GM03348 (cell line): ENCODE measurements around the gene IGHMBP2.

Experiments used
- DNase-seq: peaks from one replicate; pipeline ENCODE4 v3.0.0; 2012; ENCODE audit warnings: low spot score

Gene IGHMBP2

GRCh38 chr11:68890490-68891231, 13.0 kb upstream of the IGHMBP2 start:
- DNase-seq: peak; percentile 87

- DNase-seq: no peak
Measured at GRCh38 chr11:68891351-68891948, 12.2 kb upstream of the IGHMBP2 start.

- no peak for DNase-seq
Measured at GRCh38 chr11:68892576-68892975, 11.1 kb upstream of the IGHMBP2 start.

GRCh38 chr11:68893282-68893681, 10.4 kb upstream of the IGHMBP2 start:
- DNase-seq: no peak

GRCh38 chr11:68896171-68896959, 7.3 kb upstream of the IGHMBP2 start:
- DNase-seq: no peak

- no peak for DNase-seq
Measured at GRCh38 chr11:68897441-68897840, 6.2 kb upstream of the IGHMBP2 start.

- no peak for DNase-seq
Measured at GRCh38 chr11:68900835-68901381, 2.8 kb upstream of the IGHMBP2 start.

- DNase-seq: peak; percentile 64
Measured at GRCh38 chr11:68904248-68904847, 657 bp downstream of the IGHMBP2 start.

- DNase-seq: no peak
Measured at GRCh38 chr11:68905421-68906360, 2.0 kb downstream of the IGHMBP2 start.

- no peak for DNase-seq
Measured at GRCh38 chr11:68908273-68908672, 4.6 kb downstream of the IGHMBP2 start.

- no peak for DNase-seq
Measured at GRCh38 chr11:68910965-68911364, 7.3 kb downstream of the IGHMBP2 start.

GRCh38 chr11:68911731-68912130, 8.0 kb downstream of the IGHMBP2 start:
- DNase-seq: no peak

- no peak for DNase-seq
Measured at GRCh38 chr11:68912254-68912653, 8.6 kb downstream of the IGHMBP2 start.

- DNase-seq: no peak
Measured at GRCh38 chr11:68913188-68913587, 9.5 kb downstream of the IGHMBP2 start.

- no peak for DNase-seq
Measured at GRCh38 chr11:68914761-68915160, 11.1 kb downstream of the IGHMBP2 start.

GRCh38 chr11:68916439-68916838, 12.7 kb downstream of the IGHMBP2 start:
- no peak for DNase-seq

- DNase-seq: no peak
Measured at GRCh38 chr11:68923614-68924013, 19.9 kb downstream of the IGHMBP2 start.

GRCh38 chr11:68924073-68924925, 20.6 kb downstream of the IGHMBP2 start:
- DNase-seq: no peak

- no peak for DNase-seq
Measured at GRCh38 chr11:68925611-68926010, 21.9 kb downstream of the IGHMBP2 start.
